Tibial nerve (tissue), 4 donors: ENCODE data around the gene ARHGEF4. TPM values are rescaled to one million over a fixed set of nuclear protein-coding genes. Genes with fewer than 3 reads are reported as not detected.

Experiments
- DNase-seq, 2 donors: peaks; one replicate each; pipeline ENCODE4 v3.0.0-alpha.2; 2019; ENCODE audit warnings: low spot score in 2 of 2
- H3K27ac ChIP-seq, 4 donors: fragments of 200-600 bp; sonication (generic) in 3 of 4; one replicate each; pipeline ENCODE4 v1.5.1; 2017 to 2019; ENCODE audit warnings: mild to moderate bottlenecking in 1 of 4
- H3K27me3 ChIP-seq, 2 donors: fragments of 200-600 bp; sonication (generic) in 1 of 2; one replicate each; pipeline versions ENCODE4 v1.5.1 to v1.6.0; 2017 to 2019
- H3K36me3 ChIP-seq, 3 donors: fragments of 200-600 bp; sonication (generic); one replicate each; pipeline ENCODE4 v1.5.1; 2018 to 2019
- H3K4me1 ChIP-seq, 4 donors: fragments of 200-600 bp; sonication (generic) in 3 of 4; one replicate each; pipeline ENCODE4 v1.5.1; 2017 to 2019
- H3K4me3 ChIP-seq, 4 donors: fragments of 200-600 bp; sonication (generic) in 3 of 4; one replicate each; pipeline ENCODE4 v1.5.1; 2017 to 2019; ENCODE audit warnings: mild to moderate bottlenecking in 1 of 4, moderate library complexity in 1 of 4
- H3K9me3 ChIP-seq, 4 donors: fragments of 200-600 bp; sonication (generic) in 3 of 4; one replicate each; pipeline ENCODE4 v1.5.1; 2017 to 2019
- EP300 ChIP-seq, 2 donors: sonication (generic); formaldehyde crosslinking; IDR thresholded peaks; one replicate each; pipeline ENCODE4 v1.6.1; 2017; ENCODE audit warnings: antibody characterized with exemption in 2 of 2, mild to moderate bottlenecking in 1 of 2
- POLR2A ChIP-seq, 2 donors: fragments of 450-650 bp; IDR thresholded peaks; one replicate each; pipeline ENCODE4 v1.6.1; 2017; ENCODE audit warnings: antibody characterized with exemption in 2 of 2, mild to moderate bottlenecking in 2 of 2, moderate library complexity in 2 of 2
- WGBS, 2 donors: methylation state at CpG; one replicate each; pipeline ENCODE4 v1.1.5; 2018; 5-methylcytosine and 5-hydroxymethylcytosine counted together
- total RNA-seq, 4 donors: library from RNA; depleted of rRNA; stranded (reverse); fragments of >200 nt; gene quantifications; one replicate each; pipeline ENCODE4 v1.1.0, GENCODE V29; 2016
- TF ChIP-seq, protein P1 (sequence below), 5 experiments: fragments of 200-600 bp in 3 of 5; fragments of 450-650 bp in 2 of 5; sonication (generic) in 3 of 5; IDR thresholded peaks; one replicate each; pipeline ENCODE4 v1.5.1; 2016 to 2019; ENCODE audit warnings: antibody characterized with exemption in 5 of 5, mild to moderate bottlenecking in 3 of 5, moderate library complexity in 2 of 5

ARHGEF4 gene
- total RNA-seq, 4 donors from 2014 or later, result 16.3 to 50.7 (median 23.3) TPM

- peaks cover 0 to 13% (median 4%) of the 10 kb centered on the region in 4 donors for H3K4me1 ChIP-seq
- WGBS, 2 donors, result 88 to 92% methylated on average over 11 of the region's 11 CpGs
- no peak for TF ChIP-seq EP300 (IDR thresholded peaks at IDR 0.05)
- TF ChIP-seq, protein P1, sequence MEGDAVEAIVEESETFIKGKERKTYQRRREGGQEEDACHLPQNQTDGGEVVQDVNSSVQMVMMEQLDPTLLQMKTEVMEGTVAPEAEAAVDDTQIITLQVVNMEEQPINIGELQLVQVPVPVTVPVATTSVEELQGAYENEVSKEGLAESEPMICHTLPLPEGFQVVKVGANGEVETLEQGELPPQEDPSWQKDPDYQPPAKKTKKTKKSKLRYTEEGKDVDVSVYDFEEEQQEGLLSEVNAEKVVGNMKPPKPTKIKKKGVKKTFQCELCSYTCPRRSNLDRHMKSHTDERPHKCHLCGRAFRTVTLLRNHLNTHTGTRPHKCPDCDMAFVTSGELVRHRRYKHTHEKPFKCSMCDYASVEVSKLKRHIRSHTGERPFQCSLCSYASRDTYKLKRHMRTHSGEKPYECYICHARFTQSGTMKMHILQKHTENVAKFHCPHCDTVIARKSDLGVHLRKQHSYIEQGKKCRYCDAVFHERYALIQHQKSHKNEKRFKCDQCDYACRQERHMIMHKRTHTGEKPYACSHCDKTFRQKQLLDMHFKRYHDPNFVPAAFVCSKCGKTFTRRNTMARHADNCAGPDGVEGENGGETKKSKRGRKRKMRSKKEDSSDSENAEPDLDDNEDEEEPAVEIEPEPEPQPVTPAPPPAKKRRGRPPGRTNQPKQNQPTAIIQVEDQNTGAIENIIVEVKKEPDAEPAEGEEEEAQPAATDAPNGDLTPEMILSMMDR (IDR thresholded peaks at IDR 0.05), result no peak
- no peak for TF ChIP-seq POLR2A (IDR thresholded peaks at IDR 0.05)
- H3K36me3 ChIP-seq, result no peaks in the 10 kb centered on the region
- no peak for DNase-seq
- no peaks in the 10 kb centered on the region for H3K27me3 ChIP-seq
- no peaks in the 10 kb centered on the region for H3K9me3 ChIP-seq
- no peak overlapping the region for H3K4me3 ChIP-seq
- no peak overlapping the region for H3K27ac ChIP-seq
These were observed 179.1 kb downstream of the ARHGEF4 start for GRCh38 chr2:131015764-131016163.

DNA sequence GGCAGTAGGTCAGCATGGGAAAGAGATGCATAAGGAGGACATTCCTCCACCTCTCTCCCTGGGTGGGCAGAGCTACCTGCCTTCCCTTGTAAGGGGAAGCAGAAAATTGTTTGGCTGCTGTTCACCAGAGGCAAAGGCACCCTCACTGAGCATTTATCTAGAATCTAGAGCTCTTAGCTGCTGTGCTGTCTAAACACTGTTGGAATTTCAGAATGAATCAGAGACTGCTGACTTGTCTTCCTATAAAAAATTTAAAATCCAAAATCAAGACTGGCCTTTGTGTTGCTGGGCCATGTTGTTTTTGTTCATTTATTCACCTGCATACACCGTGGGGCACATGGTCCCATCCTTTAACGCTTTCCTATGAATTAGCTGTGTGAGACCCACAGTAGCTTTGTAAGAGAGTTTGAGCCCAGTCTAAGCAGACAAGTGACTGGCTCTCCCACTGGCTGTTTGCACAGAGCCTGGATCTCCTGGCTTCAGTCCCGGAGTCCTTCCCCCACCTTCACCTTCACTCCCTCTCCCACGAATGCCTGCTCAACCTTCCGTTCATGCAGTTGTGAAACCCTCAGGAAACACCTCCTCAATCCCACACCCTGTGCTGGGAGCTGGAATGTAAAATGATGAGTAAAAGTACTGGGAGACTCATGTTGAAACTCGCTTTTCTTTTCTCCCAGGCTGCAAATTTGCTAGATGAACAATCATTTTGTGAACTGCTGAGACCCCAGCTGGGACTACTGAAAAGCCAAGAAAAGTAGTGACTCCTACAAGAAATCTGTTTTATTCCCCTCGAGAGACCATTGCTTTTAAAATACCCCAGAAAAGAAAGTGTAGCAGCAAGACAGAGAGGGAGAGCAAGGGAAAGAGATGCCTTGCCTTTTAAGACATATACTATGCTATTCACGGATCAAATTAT is 180.4 kb downstream of the ARHGEF4 start:
- H3K4me1 ChIP-seq, result peaks cover 0 to 13% (median 4%) of the 10 kb centered on the region in 4 donors
- no peaks in the 10 kb centered on the region for H3K36me3 ChIP-seq
- no peaks in the 10 kb centered on the region for H3K27me3 ChIP-seq
- 32 to 35% methylated on average over 8 of the region's 8 CpGs for WGBS, 2 donors
- DNase-seq, result no peak
- no peak for TF ChIP-seq EP300 (IDR thresholded peaks at IDR 0.05)
- TF ChIP-seq, protein P1 (IDR thresholded peaks at IDR 0.05), result no peak
- no peak overlapping the region for H3K4me3 ChIP-seq
- no peak overlapping the region for H3K27ac ChIP-seq
- peaks cover 0 to 2% (median 0%) of the 10 kb centered on the region in 4 donors for H3K9me3 ChIP-seq

DNA sequence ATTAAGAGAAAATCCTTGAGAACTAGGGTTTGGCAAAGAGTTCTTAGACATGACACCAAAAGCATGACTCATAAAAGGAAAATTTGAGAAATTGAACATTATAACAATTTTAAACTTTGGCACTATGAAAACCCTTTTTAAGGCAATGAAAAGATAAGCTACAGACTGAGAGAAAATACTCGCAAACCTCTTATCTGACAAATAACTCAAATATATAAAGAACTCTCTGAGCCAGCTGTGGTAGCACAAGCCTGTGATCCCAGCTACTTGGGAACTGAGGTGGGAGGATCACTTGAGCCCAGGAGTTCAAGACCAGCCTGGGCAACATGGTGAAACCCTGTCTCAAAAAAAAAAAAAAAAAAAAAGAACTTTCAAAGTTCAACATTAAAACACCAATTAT is 186.0 kb downstream of the ARHGEF4 start:
- DNase-seq, result no peak
- H3K27me3 ChIP-seq, result no peaks in the 10 kb centered on the region
- H3K4me3 ChIP-seq, result no peak overlapping the region
- TF ChIP-seq, protein P1 (IDR thresholded peaks at IDR 0.05), result no peak
- no peak for TF ChIP-seq POLR2A (IDR thresholded peaks at IDR 0.05)
- no peak for TF ChIP-seq EP300 (IDR thresholded peaks at IDR 0.05)
- no peak overlapping the region for H3K27ac ChIP-seq
- H3K9me3 ChIP-seq, result peaks cover 0 to 9% (median 0%) of the 10 kb centered on the region in 4 donors
- H3K4me1 ChIP-seq, result peaks cover 0 to 5% (median 1%) of the 10 kb centered on the region in 4 donors
- 55 to 70% methylated on average over 1 of the region's 1 CpG for WGBS, 2 donors
- H3K36me3 ChIP-seq, result no peaks in the 10 kb centered on the region

- no peak overlapping the region for H3K27ac ChIP-seq
- no peaks in the 10 kb centered on the region for H3K27me3 ChIP-seq
- H3K36me3 ChIP-seq, result no peaks in the 10 kb centered on the region
- H3K4me3 ChIP-seq, result no peak overlapping the region
- no peaks in the 10 kb centered on the region for H3K4me1 ChIP-seq
- 76 to 88% methylated on average over 1 of the region's 1 CpG for WGBS, 2 donors
- TF ChIP-seq, protein P1 (IDR thresholded peaks at IDR 0.05), result no peak
- TF ChIP-seq POLR2A (IDR thresholded peaks at IDR 0.05) (no peak), EP300 (IDR thresholded peaks at IDR 0.05) (no peak)
- DNase-seq, result no peak
- peaks cover 0 to 13% (median 0%) of the 10 kb centered on the region in 4 donors for H3K9me3 ChIP-seq
These were observed 187.0 kb downstream of the ARHGEF4 start for GRCh38 chr2:131023758-131024157.

DNA sequence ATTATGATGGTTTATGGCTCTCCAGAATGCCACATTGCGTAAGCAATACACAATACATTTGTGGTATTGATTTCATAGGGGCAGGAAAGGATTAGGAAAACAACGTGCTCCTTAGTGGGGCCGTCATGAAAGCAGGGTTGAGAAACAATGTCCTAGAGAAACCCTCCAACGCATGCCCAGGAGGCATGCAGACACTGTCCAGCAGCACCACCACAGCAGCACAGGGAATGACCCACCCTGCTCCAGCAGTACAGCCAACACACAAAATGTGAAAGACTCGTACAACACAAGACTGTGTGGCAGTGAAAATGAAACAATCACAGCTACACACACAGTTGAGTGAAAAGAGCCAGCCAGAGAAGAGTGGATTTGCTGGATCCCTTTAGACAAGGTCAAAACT is 190.2 kb downstream of the ARHGEF4 start:
- DNase-seq, result no peak
- 53 to 62% methylated on average over 5 of the region's 5 CpGs for WGBS, 2 donors
- peaks cover 0 to 11% (median 0%) of the 10 kb centered on the region in 4 donors for H3K9me3 ChIP-seq
- H3K27ac ChIP-seq, result no peak overlapping the region
- H3K4me3 ChIP-seq, result no peak overlapping the region
- no peaks in the 10 kb centered on the region for H3K4me1 ChIP-seq
- no peak for TF ChIP-seq POLR2A (IDR thresholded peaks at IDR 0.05)
- no peaks in the 10 kb centered on the region for H3K27me3 ChIP-seq
- H3K36me3 ChIP-seq, result no peaks in the 10 kb centered on the region
